ENCODE data around the gene DBH.

Gene DBH

DNA sequence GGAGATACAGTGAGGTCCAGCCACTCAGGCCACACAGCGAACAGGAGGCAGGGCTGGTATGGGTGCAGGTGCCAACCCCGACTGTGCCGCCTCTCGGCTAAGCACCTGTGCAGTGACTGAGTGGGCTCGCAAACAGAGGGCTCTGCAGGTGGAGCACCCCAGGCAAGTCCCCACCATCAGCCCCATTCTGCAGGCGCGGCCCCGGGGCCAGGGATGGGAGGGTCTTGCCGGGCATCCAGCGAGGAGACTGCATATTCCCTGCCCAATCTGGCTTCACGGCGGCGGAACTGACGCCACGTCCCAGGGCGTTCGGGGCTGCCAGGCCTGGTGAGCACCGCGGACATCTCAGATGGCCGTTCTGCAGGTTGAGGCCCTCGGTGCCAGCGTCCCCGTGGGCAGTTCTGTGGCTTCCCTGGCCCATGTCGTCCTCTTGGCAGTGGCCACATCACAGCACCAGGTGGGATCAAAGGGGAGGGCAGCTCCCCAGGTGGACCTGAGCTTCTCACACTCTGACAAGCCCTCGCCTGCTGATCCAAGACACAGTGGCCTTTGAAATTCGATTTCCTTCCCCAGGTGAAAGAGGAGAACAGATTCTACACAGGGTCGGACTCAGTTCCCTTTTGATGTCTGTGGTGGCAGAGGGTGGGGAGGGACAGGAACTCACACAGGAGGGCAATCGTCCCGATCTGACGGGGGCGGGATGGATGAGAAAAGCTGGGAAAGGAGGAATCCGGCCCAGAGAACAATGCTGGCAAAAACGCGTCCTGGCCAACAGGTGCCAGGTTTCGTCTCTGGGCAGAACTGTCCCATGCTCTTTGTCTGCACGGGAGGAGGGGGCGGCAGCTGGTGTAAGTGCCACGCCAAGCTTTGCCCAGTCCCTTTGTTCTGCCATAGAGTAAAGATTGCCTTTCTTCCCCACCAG is 18.8 kb downstream of the DBH start:
- TF ChIP-seq, protein P1, sequence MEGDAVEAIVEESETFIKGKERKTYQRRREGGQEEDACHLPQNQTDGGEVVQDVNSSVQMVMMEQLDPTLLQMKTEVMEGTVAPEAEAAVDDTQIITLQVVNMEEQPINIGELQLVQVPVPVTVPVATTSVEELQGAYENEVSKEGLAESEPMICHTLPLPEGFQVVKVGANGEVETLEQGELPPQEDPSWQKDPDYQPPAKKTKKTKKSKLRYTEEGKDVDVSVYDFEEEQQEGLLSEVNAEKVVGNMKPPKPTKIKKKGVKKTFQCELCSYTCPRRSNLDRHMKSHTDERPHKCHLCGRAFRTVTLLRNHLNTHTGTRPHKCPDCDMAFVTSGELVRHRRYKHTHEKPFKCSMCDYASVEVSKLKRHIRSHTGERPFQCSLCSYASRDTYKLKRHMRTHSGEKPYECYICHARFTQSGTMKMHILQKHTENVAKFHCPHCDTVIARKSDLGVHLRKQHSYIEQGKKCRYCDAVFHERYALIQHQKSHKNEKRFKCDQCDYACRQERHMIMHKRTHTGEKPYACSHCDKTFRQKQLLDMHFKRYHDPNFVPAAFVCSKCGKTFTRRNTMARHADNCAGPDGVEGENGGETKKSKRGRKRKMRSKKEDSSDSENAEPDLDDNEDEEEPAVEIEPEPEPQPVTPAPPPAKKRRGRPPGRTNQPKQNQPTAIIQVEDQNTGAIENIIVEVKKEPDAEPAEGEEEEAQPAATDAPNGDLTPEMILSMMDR (IDR thresholded peaks at IDR 0.05; ENCODE audit: insufficient read depth, low read depth, low read length, missing control alignments), result no peak
- no peak for DNase-seq (ENCODE audit: low read depth)
- H3K4me3 ChIP-seq (ENCODE audit: low read depth, low read length), result no peak overlapping the region

DNA sequence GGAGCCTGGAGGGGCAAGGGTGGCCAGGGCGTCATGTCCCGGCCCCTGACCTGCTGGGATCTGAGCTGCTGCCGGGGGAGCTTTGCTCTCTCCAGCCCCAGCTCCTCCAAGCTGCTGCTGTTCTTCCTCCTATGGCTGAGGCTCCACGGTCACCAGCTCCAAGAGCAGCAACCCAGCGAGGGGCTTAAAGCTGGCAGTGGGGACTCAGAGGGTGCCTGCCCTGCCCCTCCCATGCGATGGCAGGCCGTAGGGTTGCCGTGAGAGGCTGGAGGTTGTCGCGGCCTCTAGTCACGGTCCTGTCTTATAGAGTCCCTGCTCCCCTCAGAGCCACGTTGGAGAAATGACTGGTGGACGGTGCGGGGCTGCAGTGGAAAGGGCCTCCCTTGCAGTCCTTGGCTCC is 19.5 kb downstream of the DBH start:
- DNase-seq (ENCODE audit: low read depth), result no peak
- TF ChIP-seq, protein P1 (IDR thresholded peaks at IDR 0.05; ENCODE audit: insufficient read depth, low read depth, low read length, missing control alignments), result no peak
- no peak overlapping the region for H3K4me3 ChIP-seq (ENCODE audit: low read depth, low read length)

DNA sequence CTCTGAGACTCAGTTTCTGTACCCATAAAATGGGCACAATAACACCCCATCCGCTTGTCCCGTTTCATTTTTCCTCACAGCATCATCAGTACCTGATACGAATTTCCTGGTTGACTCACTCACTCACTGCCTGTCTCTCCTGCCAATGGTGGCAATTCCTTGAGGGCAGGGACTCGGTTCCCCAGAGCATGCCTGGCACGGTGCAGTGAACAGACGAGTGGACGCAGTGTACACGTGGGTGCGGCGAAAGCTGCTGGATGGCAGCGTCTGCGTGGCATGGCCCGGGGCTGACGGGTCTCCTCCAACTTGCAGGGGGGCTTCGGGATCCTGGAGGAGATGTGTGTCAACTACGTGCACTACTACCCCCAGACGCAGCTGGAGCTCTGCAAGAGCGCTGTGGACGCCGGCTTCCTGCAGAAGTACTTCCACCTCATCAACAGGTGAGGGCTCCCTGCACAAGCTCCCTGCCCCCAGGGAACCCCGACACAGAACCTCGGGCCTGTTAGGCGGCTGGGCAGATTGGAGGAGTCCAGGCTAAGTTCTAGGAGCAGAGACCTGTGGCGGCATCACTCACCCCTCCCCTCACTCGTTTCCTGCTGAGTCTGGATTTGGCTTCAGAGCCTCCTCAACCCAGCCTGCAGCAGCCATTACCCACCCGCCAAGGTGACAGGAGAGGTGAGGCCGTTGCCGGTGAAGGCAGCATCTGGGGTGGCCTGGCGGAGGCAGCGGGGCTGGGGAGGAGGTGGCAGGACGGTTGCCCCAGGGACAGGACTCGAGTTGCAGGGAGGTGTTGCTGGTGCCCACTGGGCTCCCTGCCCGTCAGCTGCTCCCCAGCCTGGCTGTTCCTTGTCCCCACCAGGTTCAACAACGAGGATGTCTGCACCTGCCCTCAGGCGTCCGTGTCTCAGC is 20.3 kb downstream of the DBH start:
- H3K4me3 ChIP-seq (ENCODE audit: low read depth, low read length), result no peak overlapping the region
- DNase-seq (ENCODE audit: low read depth), result peak; percentile 2
- TF ChIP-seq, protein P1 (IDR thresholded peaks at IDR 0.05; ENCODE audit: insufficient read depth, low read depth, low read length, missing control alignments), result no peak

DNA sequence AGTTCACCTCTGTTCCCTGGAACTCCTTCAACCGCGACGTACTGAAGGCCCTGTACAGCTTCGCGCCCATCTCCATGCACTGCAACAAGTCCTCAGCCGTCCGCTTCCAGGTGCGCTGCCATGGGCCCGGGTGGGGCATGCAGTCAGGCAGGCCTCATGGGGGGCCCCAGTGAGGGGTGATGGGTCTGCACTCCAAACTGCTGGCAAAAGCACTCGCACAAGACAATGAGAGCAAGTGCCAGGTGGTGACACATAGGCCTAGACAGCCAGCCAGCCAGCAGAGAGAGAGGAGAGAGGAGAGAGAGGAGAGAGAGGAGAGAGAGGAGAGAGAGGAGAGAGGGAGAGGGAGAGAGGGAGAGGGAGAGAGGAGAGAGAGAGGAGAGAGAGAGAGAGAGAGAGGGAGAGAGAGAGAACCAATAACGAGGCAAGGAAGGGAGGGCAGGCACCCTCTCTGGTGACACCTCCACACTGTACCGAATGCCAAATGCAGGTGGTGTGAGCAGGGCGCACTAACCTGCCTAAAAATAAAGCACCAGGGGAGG is 21.0 kb downstream of the DBH start:
- DNase-seq (ENCODE audit: low read depth), result no peak
- TF ChIP-seq, protein P1 (IDR thresholded peaks at IDR 0.05; ENCODE audit: insufficient read depth, low read depth, low read length, missing control alignments), result no peak
- no peak overlapping the region for H3K4me3 ChIP-seq (ENCODE audit: low read depth, low read length)

DNA sequence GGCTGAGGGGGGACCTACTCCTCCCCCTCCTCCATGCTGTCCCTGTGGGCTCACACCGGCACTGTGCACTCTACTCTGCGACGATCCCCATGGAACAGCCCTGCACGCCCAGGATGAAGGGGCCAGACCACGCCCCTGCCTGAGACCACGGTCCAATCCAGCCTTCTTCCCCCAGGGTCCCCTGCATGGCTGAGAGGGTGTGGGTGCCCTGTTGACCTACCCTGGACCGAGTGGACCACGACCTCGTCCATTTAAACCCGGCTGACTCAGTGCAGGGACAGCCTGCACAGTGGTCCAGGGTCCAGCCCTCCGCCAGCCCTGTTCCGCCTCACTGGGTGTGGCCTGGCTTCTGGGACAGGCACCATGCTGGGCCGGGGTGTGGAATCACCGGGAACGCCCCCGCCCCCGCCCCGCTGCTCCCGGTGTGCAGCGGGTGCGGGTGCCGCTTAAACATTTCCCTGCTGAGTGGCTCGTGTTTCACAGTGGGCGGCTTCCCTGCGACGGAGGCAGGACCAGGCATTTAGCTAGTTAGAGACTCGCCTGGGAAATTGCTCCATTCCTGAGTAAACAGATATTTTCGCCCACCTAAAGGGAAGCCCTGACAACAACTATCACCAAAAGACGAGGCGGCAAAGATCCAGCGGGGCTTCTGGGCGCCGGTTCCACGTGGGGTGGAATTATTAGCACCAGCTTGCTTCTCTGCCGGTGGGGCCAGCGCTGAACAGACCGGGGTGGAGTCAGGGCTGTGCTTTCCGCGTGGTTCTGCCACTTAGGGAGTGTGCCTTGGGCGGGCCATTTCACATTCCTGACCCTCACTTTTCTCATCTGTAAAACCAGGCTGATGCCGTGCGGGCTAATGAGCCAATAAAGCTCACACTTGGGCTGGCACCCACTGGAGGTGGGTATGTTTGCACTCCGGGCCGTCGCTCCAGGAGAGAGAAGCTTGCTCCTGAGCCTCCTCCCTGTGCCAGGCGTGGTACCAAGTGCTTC is 22.6 kb downstream of the DBH start:
- TF ChIP-seq, protein P1 (IDR thresholded peaks at IDR 0.05; ENCODE audit: insufficient read depth, low read depth, low read length, missing control alignments), result no peak
- no peak for DNase-seq (ENCODE audit: low read depth)
- no peak overlapping the region for H3K4me3 ChIP-seq (ENCODE audit: low read depth, low read length)

DNA sequence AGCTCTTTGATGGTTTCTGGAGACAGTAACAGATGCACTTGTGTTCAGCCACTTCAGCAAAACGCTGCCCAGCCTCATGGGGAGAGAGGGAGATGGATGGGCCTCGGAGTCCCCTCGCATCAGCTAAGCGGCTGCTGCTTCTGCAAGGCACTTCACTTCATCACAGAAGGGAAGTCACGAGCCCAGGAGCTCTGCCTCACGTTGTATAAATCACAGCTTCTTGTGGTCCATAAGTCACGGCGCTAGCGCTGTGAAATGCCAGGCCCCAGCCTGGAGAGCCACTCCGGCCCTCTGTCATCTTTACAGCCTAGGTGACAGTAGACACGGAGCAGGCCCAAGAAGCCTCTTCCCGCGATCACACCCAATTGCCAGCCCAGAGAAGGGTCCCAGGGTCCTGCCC is 23.4 kb downstream of the DBH start:
- no peak for DNase-seq (ENCODE audit: low read depth)
- TF ChIP-seq, protein P1 (IDR thresholded peaks at IDR 0.05; ENCODE audit: insufficient read depth, low read depth, low read length, missing control alignments), result no peak
- H3K4me3 ChIP-seq (ENCODE audit: low read depth, low read length), result no peak overlapping the region

All from GM12865 (cell line).